T-helper 17 cell (primary cell): ENCODE results near the gene ERN1. TPM values are rescaled to one million over a fixed set of nuclear protein-coding genes. Genes with fewer than 3 reads are reported as not detected.
"Not testable (repeated sequence)": the region's sequence is repeated elsewhere in the genome, so short reads cannot be mapped to it uniquely, and the experiment has no call there.

Source experiments
- ATAC-seq: fragments of 150-1000 bp; cut with Tn5 transposase; 2 replicates; pipeline ENCODE4 v1.10.0; 2021; ENCODE audit warnings: mild to moderate bottlenecking, moderate library complexity
- DNase-seq, 3 donors: peaks; one replicate each; pipeline versions ENCODE4 v3.0.0 to v3.0.0-alpha.2; 2020 to 2021
- H3K9me3 ChIP-seq: one replicate; pipeline ENCODE4 v1.7.0; 2013; ENCODE audit warnings: low read length, mild to moderate bottlenecking; ENCODE audit not compliant: control insufficient read depth, poor library complexity, severe bottlenecking
- H3K27ac Mint-ChIP-seq: one replicate; pipeline ENCODE4 v1.8.0; 2022; ENCODE audit warnings: mild to moderate bottlenecking, moderate library complexity, mixed read lengths
- H3K27me3 Mint-ChIP-seq: one replicate; pipeline ENCODE4 v1.8.0; 2022; ENCODE audit warnings: mixed read lengths
- H3K36me3 Mint-ChIP-seq: one replicate; pipeline ENCODE4 v1.8.0; 2022; ENCODE audit warnings: low read depth, mixed read lengths
- H3K4me1 Mint-ChIP-seq: one replicate; pipeline ENCODE4 v1.8.0; 2022; ENCODE audit warnings: mild to moderate bottlenecking, mixed read lengths
- H3K4me3 Mint-ChIP-seq: one replicate; pipeline ENCODE4 v1.8.0; 2022; ENCODE audit warnings: mild to moderate bottlenecking, moderate library complexity, mixed read lengths
- total RNA-seq, 4 donors: library from RNA in 2 of 4; stranded (reverse) in 2 of 4; gene quantifications; one replicate each; pipeline ENCODE4 v1.2.3 and lab custom pipeline; 2022 to 2026

Gene ERN1
- total RNA-seq, 2 donors from 2014 or later = 185 to 196 TPM

- H3K27me3 Mint-ChIP-seq, H3K36me3 Mint-ChIP-seq, DNase-seq, H3K9me3 ChIP-seq: not testable (repeated sequence)
- Mint-ChIP-seq H3K4me3 (peak overlapping the region; percentile 87), H3K4me1 (peaks cover 50% of the 10 kb centered on the region), H3K27ac (peak overlapping the region; percentile 87)
- peak; percentile 76 for ATAC-seq
Observed at GRCh38 chr17:64120972-64121786, 8.8 kb downstream of the ERN1 start.

GRCh38 chr17:64120159-64120810 lies 9.7 kb downstream of the ERN1 start:
- Mint-ChIP-seq H3K4me1 (peaks cover 50% of the 10 kb centered on the region), H3K36me3 (no peaks in the 10 kb centered on the region), H3K27ac (peak overlapping the region; percentile 87), H3K27me3 (no peaks in the 10 kb centered on the region), H3K4me3 (peak overlapping the region; percentile 87)
- H3K9me3 ChIP-seq = no peaks in the 10 kb centered on the region
- no peak for ATAC-seq
- DNase-seq = no peak

GRCh38 chr17:64117981-64118979 lies 11.7 kb downstream of the ERN1 start:
- Mint-ChIP-seq H3K27ac (peak overlapping the region; percentile 69), H3K27me3 (no peaks in the 10 kb centered on the region), H3K36me3 (peaks cover 4% of the 10 kb centered on the region), H3K4me3 (no peak overlapping the region), H3K4me1 (peaks cover 50% of the 10 kb centered on the region)
- DNase-seq (no peak), ATAC-seq (no peak)
- H3K9me3 ChIP-seq = no peaks in the 10 kb centered on the region

- peak overlapping the region; percentile 84 for H3K27ac Mint-ChIP-seq
- H3K27me3 Mint-ChIP-seq = no peaks in the 10 kb centered on the region
- ATAC-seq = peak; percentile 83
- H3K36me3 Mint-ChIP-seq = peaks cover 4% of the 10 kb centered on the region
- peak overlapping the region; percentile 71 for H3K4me3 Mint-ChIP-seq
- no peaks in the 10 kb centered on the region for H3K9me3 ChIP-seq
- peaks cover 43% of the 10 kb centered on the region for H3K4me1 Mint-ChIP-seq
- DNase-seq = no peak
Observed at GRCh38 chr17:64115822-64116534, 14.0 kb downstream of the ERN1 start.

GRCh38 chr17:64115043-64115698 lies 14.8 kb downstream of the ERN1 start:
- Mint-ChIP-seq H3K4me3 (no peak overlapping the region), H3K4me1 (peaks cover 43% of the 10 kb centered on the region), H3K27ac (peak overlapping the region; percentile 84), H3K27me3 (no peaks in the 10 kb centered on the region), H3K36me3 (peaks cover 7% of the 10 kb centered on the region)
- no peaks in the 10 kb centered on the region for H3K9me3 ChIP-seq
- ATAC-seq (no peak), DNase-seq (no peak)

- Mint-ChIP-seq H3K27ac (peak overlapping the region; percentile 89), H3K36me3 (peaks cover 7% of the 10 kb centered on the region), H3K4me1 (peaks cover 56% of the 10 kb centered on the region), H3K27me3 (no peaks in the 10 kb centered on the region), H3K4me3 (no peak overlapping the region)
- no peak for DNase-seq
- ATAC-seq = no peak
- no peaks in the 10 kb centered on the region for H3K9me3 ChIP-seq
Observed at GRCh38 chr17:64113006-64113405, 16.9 kb downstream of the ERN1 start.

- Mint-ChIP-seq H3K36me3 (peaks cover 7% of the 10 kb centered on the region), H3K27me3 (no peaks in the 10 kb centered on the region), H3K27ac (peak overlapping the region; percentile 89), H3K4me1 (peaks cover 59% of the 10 kb centered on the region), H3K4me3 (no peak overlapping the region)
- DNase-seq (no peak), ATAC-seq (no peak)
- no peaks in the 10 kb centered on the region for H3K9me3 ChIP-seq
Observed at GRCh38 chr17:64111831-64112230, 18.1 kb downstream of the ERN1 start.

GRCh38 chr17:64110379-64111152 lies 19.4 kb downstream of the ERN1 start:
- H3K27me3 Mint-ChIP-seq = no peaks in the 10 kb centered on the region
- H3K4me3 Mint-ChIP-seq = peak overlapping the region; percentile 28
- H3K4me1 Mint-ChIP-seq = peaks cover 62% of the 10 kb centered on the region

GRCh38 chr17:64109400-64109799 lies 20.5 kb downstream of the ERN1 start:
- peak overlapping the region; percentile 21 for H3K4me3 Mint-ChIP-seq
- H3K4me1 Mint-ChIP-seq = peaks cover 52% of the 10 kb centered on the region
- H3K27ac Mint-ChIP-seq = peak overlapping the region; percentile 93
- no peaks in the 10 kb centered on the region for H3K27me3 Mint-ChIP-seq
- DNase-seq (no peak), ATAC-seq (no peak)
- no peaks in the 10 kb centered on the region for H3K9me3 ChIP-seq
- H3K36me3 Mint-ChIP-seq = peaks cover 6% of the 10 kb centered on the region

More at GRCh38 chr17:64110379-64111152, 19.4 kb downstream of the ERN1 start:
- DNase-seq (no peak), ATAC-seq (no peak)
- no peaks in the 10 kb centered on the region for H3K9me3 ChIP-seq
- Mint-ChIP-seq H3K27ac (peak overlapping the region; percentile 41), H3K36me3 (peaks cover 7% of the 10 kb centered on the region)

- Mint-ChIP-seq H3K4me3 (peak overlapping the region; percentile 78), H3K27ac (peak overlapping the region; percentile 93), H3K27me3 (no peaks in the 10 kb centered on the region), H3K36me3 (peaks cover 3% of the 10 kb centered on the region), H3K4me1 (peaks cover 52% of the 10 kb centered on the region)
- H3K9me3 ChIP-seq = no peaks in the 10 kb centered on the region
- no peak for ATAC-seq
- no peak for DNase-seq
Observed at GRCh38 chr17:64107500-64108236, 22.3 kb downstream of the ERN1 start.

- no peaks in the 10 kb centered on the region for H3K27me3 Mint-ChIP-seq
- no peaks in the 10 kb centered on the region for H3K9me3 ChIP-seq
- H3K4me1 Mint-ChIP-seq = peaks cover 52% of the 10 kb centered on the region
- H3K36me3 Mint-ChIP-seq = peaks cover 3% of the 10 kb centered on the region
- peak overlapping the region; percentile 93 for H3K27ac Mint-ChIP-seq
- ATAC-seq (no peak), DNase-seq (no peak)
- H3K4me3 Mint-ChIP-seq = peak overlapping the region; percentile 78
Observed at GRCh38 chr17:64106918-64107317, 23.0 kb downstream of the ERN1 start.
